Fibroblast of lung (primary cell): ENCODE results near the gene MAMLD1.

ENCODE experiments used
- CTCF ChIP-seq, 2 donors: IDR thresholded peaks in 1 of 2; conservative IDR thresholded peaks in 1 of 2; 1 replicate in 1 of 2; 2 replicates in 1 of 2; pipeline ENCODE4 v1.5.1; 2011 to 2012; ENCODE audit warnings: low read length in 2 of 2, control low read depth in 1 of 2, inconsistent platforms in 1 of 2, low read depth in 1 of 2, mild to moderate bottlenecking in 1 of 2
- EZH2 ChIP-seq: IDR thresholded peaks from 2 replicates; pipeline ENCODE4 v1.5.1; 2012; ENCODE audit warnings: low read length, control low read depth, mild to moderate bottlenecking; ENCODE audit errors: missing control alignments

GRCh38 chrX:150347471-150347870 lies 15.6 kb upstream of the MAMLD1 start:
- TF ChIP-seq CTCF (conservative IDR thresholded peaks at IDR 0.05 in 1 of 2, IDR thresholded peaks at IDR 0.05 in 1 of 2; ENCODE audit: low read depth in 1 of 2, low read length in 2 of 2) (no peak), EZH2 (no peak)
